ENCODE measurements around the gene SYK. TPM values are rescaled to one million over a fixed set of nuclear protein-coding genes. Genes with fewer than 3 reads are reported as not detected.

SYK gene
- total RNA-seq: not detected in 2 replicates

GRCh38 chr9:90801241-90801972 lies at the start of gene SYK:
Gene SYK, plus strand, starts transcription at chr9:90801819. Its CDS starts 42,080 bp downstream, at chr9:90843899.

Other genes with a start within 250 kb of the SYK start
- gene DIRAS2, start 159.0 kb upstream of the SYK start, total RNA-seq: 0.13 TPM in 1 of 2 replicates, not detected in the other